8988T (cell line): ENCODE measurements around the gene KTI12.
A peak's percentile ranks its signal among the peaks of the same experiment; 100 is the strongest.
"Not testable (repeated sequence)": the region's sequence is repeated elsewhere in the genome, so short reads cannot be mapped to it uniquely, and the experiment has no call there.

Source experiments
- DNase-seq: peaks from one replicate; pipeline ENCODE4 v3.0.0; 2011

Gene KTI12, protein sequence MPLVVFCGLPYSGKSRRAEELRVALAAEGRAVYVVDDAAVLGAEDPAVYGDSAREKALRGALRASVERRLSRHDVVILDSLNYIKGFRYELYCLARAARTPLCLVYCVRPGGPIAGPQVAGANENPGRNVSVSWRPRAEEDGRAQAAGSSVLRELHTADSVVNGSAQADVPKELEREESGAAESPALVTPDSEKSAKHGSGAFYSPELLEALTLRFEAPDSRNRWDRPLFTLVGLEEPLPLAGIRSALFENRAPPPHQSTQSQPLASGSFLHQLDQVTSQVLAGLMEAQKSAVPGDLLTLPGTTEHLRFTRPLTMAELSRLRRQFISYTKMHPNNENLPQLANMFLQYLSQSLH

DNA sequence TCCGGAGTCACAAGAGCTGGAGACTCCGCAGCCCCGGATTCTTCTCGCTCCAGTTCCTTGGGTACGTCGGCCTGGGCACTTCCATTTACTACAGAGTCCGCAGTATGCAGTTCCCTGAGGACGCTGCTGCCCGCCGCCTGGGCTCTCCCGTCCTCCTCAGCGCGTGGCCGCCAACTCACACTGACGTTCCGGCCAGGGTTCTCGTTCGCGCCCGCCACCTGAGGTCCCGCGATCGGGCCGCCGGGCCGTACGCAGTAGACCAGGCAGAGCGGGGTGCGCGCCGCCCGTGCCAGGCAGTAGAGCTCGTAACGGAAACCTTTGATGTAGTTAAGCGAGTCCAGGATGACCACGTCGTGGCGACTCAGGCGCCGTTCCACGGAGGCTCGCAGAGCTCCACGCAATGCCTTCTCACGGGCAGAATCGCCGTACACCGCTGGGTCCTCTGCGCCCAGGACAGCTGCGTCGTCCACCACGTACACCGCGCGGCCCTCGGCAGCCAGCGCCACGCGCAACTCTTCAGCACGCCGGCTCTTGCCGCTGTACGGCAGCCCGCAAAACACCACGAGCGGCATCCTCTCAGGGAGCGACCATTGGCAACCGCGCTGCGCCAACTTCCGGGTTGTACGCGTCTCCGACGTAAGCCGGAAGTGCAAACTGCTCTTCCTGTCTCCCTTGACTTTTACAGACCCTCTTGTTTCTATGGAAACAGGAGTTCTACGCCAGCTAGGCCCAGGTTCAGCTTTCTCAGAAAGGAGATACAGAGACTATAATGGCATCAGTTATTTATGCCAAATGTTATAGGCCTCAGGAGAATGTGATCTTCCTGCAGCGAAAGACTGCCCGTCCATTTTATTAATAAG lies at the start of gene KTI12:
KTI12 (minus strand) TSS at position 621 of the 860 bp plus-strand sequence; CDS start at position 572, 49 bp downstream.
- peak; percentile 39 for DNase-seq

DNA sequence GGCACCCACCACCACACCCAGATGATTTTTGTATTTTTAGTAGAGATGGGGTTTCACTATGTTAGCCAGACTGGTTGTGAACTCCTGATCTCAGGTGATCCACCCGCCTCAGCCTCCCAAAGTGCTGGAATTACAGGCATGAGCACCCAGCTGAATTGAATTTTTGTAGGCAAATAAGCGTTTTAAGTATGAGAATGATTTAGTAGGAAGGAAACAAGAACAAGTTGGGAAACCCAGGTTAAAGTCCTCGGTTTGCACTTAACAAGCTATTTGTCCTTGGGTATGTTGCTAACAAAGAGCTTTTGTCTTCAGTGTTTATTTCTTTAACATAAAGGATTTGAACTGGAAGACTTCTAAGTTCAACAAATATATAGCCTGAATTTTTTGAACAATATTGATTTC lies 46.4 kb upstream of the KTI12 start:
- DNase-seq = no peak

DNA sequence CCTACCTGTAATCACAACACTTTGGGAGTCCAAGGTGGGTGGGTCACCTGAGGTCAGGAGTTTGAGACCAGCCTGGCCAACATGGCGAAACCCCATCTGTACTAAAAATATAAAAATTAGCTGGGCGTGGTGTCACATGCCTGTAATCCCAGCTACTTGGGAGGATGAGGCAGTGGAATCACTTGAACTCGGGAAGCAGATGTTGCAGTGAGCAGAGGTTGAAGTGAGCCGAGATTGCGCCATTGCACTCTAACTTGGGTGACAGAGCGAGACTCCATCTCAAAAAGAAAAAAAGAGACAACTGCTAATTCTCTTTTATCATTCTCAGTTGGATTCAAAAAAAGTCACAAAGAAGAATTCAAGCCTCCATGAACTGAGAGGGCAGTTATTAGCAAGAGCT lies 43.7 kb upstream of the KTI12 start:
- not testable (repeated sequence) for DNase-seq

DNA sequence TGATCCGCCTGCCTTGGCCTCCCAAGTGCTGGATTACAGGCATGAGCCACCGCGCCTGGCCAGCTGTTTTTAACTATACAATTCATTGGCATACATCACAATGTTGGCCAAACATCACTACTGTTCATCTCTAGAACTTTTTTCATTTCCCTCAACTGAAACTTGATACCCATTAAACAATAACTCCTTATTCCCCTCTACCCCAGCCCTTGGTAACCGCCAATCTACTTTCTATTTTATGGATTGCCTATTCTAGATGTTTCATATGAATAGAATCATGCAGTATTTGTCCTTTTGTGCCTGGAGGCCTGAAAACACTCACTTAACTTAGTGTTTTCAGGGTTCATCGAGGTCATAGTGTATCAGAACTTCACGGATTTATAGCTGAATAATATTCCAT lies 38.7 kb upstream of the KTI12 start:
- no peak for DNase-seq

DNA sequence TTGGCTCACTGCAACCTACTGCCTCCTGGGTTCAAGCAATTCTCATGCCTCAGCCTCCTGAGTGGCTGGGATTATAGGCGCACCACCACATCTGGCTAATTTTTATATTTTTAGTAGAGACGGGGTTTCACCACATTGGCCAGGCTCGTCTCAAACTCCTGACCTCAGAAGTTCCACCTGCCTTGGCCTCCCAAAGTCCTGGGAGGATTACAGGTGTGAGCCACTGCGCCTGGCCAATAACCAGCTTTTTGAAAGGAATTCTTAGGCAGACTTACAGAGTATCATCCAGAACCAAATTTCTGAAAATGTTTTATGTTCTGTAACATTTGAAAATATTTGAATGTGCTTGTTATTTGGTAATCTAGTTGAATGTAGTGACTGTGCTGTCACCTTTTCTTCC lies 37.1 kb upstream of the KTI12 start:
- DNase-seq = no peak

DNA sequence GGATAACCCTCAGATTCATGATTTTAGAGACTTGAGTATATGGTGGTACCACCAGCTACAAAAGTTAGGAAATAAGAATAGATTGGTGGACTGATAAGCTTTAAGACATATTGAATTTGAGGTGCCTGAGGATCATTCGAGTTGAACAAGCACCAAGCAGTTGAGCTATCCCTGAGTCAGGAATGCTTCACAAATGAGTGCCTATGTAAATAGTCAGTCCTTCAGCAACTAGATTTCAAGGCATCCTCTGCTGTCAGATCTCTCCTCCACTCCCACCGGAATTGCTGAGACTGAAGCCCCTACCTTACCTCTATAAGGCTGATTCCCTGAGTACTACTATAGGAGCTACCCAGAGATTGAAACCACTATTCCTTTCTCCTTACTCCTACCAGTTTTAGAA lies 29.6 kb upstream of the KTI12 start:
- DNase-seq = no peak

DNA sequence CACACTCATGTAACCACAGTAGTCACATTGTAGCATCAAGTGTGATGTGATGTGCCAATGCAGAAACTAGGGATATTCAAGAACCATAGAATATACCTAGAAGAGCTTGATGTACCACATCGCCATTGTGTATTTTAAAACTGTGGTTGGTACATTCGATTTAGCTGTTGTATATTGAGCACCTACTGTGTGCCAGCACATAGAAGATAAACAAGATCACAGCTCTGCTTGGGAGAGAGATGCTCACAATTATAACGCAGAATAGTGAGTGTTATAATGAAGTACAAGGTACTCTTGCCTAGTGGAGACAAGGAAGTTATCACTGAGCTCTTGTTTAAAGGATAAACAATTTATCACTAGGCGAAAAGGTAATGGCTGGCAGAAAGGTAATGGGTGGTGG lies 27.2 kb upstream of the KTI12 start:
- no peak for DNase-seq

DNA sequence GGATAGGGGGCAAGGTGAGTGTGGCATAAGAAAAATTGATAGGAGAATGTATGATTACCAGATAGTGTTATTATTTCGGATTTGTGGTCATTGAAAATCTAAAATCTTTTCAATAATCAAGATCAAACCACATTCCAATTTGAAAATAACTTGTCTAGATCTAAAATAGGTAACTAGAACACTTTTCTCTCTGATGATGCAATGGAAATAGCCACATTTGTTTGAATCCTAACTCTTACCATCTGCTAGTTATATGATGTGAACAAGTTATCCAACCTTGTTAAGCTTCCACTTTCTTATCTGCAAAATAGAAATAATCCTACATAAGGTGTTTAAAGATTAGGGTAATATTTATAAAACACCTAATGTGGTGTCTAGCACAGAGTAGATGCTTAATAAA lies 26.3 kb upstream of the KTI12 start:
- no peak for DNase-seq

DNA sequence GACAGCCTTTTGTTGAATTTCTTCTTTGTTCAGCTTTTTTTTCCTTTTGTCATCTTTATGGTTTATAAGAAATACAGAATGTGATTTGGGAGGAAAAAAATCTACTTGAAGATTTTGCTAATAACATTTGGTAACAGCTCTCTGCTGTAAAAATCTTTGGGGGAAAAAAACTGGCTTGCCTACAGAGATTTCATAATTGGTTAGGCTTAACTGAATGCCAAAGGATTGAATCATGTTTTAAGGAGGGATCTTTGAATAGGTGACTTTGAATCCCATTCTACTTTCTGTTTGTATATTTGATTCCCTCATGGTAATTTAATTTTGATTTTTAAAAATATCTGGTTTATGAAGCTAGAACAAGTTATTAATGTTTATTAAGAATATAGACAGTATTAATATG lies 25.7 kb upstream of the KTI12 start:
- no peak for DNase-seq

DNA sequence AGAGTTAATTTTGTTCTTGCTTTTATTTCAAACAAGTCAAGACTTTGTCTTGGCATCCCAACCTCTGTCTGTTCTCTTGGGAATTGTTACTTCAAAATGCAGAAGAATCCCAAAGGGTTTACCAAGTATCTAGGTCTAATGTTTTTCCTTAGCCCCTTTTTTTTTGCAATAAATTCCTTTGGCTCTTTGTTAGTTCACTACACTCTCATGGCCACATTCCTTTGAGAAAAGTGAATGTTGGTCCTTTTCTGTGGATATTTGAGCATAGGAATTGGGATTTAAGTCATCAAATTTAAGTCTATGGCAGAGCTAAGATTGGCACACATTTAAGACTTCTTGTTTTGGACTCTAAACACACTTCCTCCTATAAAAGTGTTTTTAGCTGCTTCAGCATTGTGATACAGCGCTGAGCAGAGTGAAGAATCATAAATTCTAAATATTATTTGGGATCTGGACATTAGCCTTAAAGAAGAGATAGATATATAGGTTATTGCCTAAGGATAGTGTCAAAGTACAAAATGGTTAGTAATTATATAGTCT lies 24.3 kb upstream of the KTI12 start:
- no peak for DNase-seq

DNA sequence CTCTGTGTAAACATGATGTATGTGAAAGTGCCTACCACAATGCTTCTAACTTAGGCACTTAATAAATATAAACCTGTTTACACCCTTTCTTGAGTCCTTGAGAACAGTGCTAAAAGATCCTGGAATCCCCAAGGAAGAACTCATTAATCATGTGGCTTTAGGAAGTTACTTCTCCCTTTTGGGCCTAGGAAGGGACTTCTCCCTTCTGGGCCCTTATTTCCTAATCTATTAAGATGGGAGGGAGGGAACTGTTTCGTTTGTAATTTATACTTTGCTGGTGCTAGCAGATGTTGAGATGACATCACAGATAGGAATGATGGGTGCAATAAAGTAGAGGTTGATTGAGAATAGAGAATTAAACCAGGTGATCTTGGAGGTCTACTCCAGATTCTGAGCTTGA lies 23.6 kb upstream of the KTI12 start:
- no peak for DNase-seq

DNA sequence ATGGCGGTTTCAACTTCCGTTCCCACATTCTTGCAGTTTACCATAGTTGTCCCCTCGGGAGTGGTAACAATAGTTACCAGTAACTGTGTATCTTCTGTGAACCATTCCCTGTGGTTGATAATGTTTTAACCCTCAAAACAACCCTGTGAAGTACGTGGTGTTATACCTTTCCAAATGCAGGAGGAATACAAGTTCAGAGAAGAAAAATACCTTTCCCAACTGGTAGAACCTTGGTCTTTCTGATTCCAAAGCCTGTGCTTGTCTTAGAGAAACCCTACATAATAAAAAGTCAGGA lies 23.3 kb upstream of the KTI12 start:
- no peak for DNase-seq

DNA sequence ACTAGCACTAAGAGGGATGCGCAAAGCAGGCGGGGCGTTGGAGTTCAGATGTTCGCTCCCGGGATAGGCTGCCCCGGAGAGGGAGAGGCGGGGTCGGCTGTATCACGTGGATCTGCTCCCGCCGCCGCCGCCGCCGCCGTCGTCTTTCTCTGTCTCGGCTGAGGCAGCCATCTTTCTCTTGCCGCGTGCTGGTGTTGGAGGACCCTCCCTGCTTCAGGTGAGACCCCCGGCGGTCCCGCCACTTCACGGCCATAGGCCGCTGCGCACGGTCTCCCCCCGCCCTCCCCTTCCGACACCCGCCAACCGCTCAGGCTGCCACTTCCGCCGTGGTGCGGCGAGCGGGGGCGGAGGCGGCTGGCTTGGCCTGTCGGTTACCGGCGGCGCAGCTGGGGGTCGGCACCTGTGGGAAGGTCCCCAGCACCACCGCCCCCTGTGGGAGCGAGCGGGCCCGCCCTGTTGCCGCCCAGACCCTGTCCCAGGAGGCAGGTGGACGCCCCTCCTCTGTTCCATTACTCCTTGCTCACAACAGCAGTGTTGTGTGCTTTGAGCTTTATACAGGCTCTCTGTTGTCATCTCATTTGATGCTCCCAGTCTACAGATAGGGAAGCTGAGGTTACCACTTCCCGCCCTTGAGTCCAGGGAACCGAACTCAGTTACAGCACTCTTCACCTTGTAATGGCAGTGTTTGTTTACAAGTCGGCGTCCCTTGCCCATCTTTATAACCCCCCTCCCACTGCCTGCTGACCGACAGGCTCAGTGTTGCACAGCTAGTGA lies 22.7 kb upstream of the KTI12 start, which contains the start of gene BTF3L4:
BTF3L4 (plus strand) TSS at position 133 of the 774 bp plus-strand sequence. CDS start 3,553 bp downstream, outside the sequence.
- DNase-seq = peak; percentile 67

DNA sequence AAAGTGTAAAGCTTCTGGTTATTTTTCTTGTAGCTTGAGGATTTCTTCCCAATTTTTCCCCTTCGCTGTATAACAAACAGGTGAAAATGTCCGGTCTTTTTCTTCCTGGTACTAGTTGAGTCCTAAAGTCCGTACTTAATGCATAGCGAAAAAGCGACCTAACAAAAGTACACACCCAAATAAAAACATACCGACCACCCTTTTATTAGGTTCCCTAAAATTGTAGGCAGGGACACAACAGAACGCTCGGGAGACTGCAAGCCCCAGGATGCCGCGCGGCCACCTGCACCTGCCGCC lies 22.2 kb upstream of the KTI12 start:
- DNase-seq = no peak

DNA sequence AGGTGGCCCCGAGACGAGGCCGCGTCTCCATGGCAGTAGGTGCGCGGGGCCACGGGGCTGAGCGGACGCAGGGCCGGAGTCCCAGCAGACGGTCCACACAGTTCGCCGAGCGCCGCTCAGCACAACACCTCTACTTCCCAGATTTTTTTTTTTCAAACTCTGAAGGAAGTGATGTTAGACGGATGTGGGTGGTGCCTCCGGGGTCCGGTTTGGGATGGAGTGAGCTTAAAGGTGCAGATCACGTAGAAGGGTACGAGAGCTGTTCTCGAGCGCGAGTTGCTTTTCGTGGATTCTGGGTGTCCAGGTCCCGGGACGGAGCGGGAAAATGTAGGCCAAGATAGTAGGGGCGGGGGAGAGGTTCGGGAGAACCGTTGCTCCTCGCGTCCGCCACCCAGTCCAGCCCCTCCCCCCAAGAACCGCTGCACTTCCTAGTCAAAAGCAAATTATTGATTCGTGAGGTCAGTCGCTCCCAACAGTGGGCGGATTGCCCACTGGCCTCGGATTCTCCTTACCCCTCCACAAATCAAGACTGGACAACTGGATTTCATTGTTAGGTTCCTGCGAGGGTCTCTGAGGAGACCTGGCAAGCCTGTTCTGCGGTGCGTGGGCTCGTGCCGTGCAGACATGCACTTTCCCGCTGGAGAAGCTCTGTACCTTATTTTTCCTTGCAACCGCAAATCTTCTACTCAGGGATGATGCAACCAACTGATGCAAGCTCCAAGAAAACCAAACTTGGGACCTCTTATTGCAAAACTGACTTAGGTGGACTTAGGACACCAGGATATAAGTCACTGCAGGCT lies 21.7 kb upstream of the KTI12 start, which contains the start of gene TXNDC12:
TXNDC12 (minus strand) TSS at position 126 of the 800 bp plus-strand sequence; CDS start at position 31, 95 bp downstream.
- DNase-seq = peak; percentile 56

DNA sequence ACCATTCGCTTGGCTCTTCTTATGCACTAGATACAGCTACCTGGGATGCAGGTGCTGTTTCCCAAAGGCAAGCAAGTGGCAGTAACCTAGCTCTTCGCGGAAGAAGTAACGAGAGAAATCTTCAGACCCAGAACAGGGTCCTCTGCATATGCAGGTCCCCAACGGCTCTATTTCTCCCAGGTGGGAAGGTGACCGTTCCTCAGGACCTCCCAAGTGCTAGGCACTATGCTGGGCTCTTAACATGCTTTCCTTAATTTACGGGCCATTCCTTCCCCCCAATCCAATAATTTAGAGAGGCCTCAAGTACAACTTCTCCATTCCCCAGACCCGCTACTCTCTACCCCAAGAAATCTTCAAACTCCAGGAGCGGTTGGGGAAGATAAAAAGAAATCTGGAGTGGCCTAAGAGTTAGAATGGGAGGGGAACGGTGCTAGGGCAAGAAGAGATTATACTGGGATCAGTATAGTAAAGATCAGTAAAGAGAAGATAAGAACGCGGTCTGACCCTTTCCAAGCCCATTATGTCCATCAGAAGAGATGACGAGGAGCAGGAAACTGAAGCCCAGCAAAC lies 21.0 kb upstream of the KTI12 start:
- no peak for DNase-seq

DNA sequence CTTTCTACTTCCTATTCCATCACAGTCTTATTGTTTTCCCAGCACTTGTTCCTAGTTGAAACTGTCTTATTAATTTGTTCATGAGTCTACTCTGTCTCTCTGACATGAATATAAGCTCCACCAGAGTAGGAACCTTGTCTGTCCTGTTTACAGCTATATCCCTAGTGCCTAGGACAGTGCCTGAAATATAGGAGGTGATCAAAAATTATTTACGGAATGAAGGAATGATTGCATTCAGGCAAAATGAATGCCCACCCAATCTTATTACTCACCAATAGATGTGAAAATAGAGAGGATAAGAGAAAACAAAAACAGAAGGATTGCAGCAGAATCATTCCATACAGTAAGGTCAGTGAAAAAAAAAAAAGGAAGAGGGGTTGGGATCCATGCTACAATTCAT lies 20.3 kb upstream of the KTI12 start:
- no peak for DNase-seq

DNA sequence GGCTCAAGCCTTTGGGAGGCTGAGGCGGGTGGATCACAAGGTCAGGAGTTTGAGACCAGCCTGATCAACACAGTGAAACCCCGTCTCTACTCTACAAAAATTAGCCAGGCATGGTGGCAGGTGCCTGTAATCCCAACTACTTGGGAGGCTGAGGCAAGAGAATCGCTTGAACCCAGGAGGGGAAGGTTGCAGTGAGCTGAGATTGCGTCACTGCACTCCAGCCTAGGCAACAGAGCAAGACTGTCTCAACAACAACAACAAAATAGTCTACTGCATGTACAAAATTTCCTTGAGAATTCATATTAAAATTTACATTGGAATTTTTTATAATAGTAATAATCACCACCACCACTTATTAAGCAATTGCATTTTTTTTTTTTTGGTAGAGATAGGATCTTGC lies 15.7 kb upstream of the KTI12 start:
- not testable (repeated sequence) for DNase-seq

DNA sequence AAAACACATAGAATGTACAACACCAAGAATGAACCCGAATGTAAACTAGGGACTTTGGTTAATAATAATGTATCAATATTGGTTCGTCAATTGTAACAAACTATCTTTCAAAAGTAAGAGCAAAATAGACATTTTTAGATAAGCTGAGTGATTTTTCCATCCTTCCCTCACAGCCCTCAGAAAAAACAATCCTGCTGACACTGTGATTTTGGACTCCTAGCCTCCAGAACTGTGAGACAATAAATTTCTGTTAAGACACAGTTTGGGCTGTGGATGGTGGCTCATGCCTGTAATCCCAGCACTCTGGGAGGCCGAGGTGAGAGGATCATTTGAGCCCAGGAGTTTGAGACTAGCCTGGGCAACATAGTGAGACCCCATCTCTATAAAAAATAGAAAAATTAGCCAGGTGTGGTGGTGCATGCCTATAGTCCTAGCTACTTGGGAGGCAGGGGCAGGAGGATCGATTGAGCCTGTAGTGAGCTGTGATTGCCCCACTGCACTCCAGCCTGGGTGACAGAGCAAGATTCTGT lies 12.1 kb upstream of the KTI12 start:
- not testable (repeated sequence) for DNase-seq

DNA sequence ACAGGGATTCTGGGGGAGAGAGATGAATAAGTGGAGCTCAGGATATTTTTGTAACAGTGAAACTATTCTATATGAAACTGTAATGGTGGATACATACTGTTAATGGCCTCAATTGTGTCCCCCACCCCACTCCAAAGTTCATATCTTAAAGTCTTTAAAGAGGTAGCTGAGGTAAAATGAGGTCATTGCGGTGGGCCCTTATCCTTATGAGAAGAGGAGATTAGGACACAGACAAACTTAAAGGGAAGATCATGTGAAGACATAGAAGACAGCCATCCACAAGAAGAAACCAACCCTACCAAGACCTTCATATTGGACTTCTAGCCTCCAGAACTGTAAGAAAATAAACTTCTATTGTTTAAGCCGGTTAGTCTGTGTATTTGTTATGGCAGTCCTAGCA lies 11.6 kb upstream of the KTI12 start:
- DNase-seq = no peak

DNA sequence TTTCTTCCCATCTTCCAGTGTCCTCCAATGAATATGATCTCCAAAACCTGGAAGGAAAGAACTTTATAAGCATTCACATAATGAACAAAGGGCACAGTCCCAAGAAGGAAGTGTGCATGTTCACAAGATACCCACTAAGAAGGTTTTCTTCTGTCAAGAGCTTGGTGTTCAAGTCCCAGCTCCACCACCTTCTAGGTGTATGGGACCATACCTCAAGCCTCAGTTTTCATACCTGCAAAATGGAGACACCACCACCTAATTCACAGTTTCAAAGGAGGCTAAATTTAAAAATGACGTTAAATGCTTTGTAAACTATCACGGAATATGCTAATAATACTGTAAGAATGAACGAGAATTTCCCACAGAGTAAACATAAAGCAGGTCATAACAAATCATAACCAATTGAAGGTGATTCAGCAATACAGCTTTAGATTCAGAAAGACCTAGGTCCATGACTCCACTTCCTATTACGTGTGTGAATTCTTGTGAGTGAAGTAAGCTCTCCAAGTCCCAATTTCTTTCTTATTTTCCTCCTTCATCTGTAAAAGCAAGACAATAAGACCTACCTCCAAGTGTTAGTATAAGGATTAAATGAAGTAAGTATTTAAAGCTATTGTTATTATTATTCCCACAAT lies 8.1 kb upstream of the KTI12 start:
- no peak for DNase-seq
